Epidermal melanocyte (primary cell): ENCODE data around the gene SCIN.
"Not testable (repeated sequence)": the region's sequence is repeated elsewhere in the genome, so short reads cannot be mapped to it uniquely, and the experiment has no call there.

Experiments
- DNase-seq: peaks from one replicate; pipeline ENCODE4 v3.0.0; 2011; ENCODE audit warnings: low spot score; ENCODE audit not compliant: insufficient read length

The SCIN gene

GRCh38 chr7:12570534-12571461 is at the start of gene SCIN:
SCIN (plus strand) TSS chr7:12570720; CDS start chr7:12570787, 67 bp downstream.
- no peak for DNase-seq

GRCh38 chr7:12524794-12525386 is 45.6 kb upstream of the SCIN start:
- DNase-seq: peak; percentile 33

- not testable (repeated sequence) for DNase-seq
Measured at GRCh38 chr7:12526693-12527092, 43.8 kb upstream of the SCIN start.

- not testable (repeated sequence) for DNase-seq
Measured at GRCh38 chr7:12527670-12528069, 42.9 kb upstream of the SCIN start.

- no peak for DNase-seq
Measured at GRCh38 chr7:12529971-12530710, 40.4 kb upstream of the SCIN start.

GRCh38 chr7:12531784-12532183 is 38.7 kb upstream of the SCIN start:
- no peak for DNase-seq

- DNase-seq: no peak
Measured at GRCh38 chr7:12534046-12534445, 36.5 kb upstream of the SCIN start.

- DNase-seq: no peak
Measured at GRCh38 chr7:12539681-12540080, 30.8 kb upstream of the SCIN start.

- no peak for DNase-seq
Measured at GRCh38 chr7:12540850-12541249, 29.7 kb upstream of the SCIN start.

- DNase-seq: no peak
Measured at GRCh38 chr7:12543586-12543985, 26.9 kb upstream of the SCIN start.

GRCh38 chr7:12549106-12549505 is 21.4 kb upstream of the SCIN start:
- no peak for DNase-seq

- DNase-seq: no peak
Measured at GRCh38 chr7:12550956-12551355, 19.6 kb upstream of the SCIN start.

GRCh38 chr7:12552876-12553275 is 17.6 kb upstream of the SCIN start:
- no peak for DNase-seq

- no peak for DNase-seq
Measured at GRCh38 chr7:12553416-12553815, 17.1 kb upstream of the SCIN start.

GRCh38 chr7:12554351-12554750 is 16.2 kb upstream of the SCIN start:
- DNase-seq: no peak

GRCh38 chr7:12554872-12555271 is 15.6 kb upstream of the SCIN start:
- no peak for DNase-seq

GRCh38 chr7:12555695-12556094 is 14.8 kb upstream of the SCIN start:
- DNase-seq: not testable (repeated sequence)

GRCh38 chr7:12556139-12556792 is 14.3 kb upstream of the SCIN start:
- not testable (repeated sequence) for DNase-seq

- DNase-seq: no peak
Measured at GRCh38 chr7:12557282-12557681, 13.2 kb upstream of the SCIN start.

GRCh38 chr7:12564996-12565764 is 5.3 kb upstream of the SCIN start:
- no peak for DNase-seq

- no peak for DNase-seq
Measured at GRCh38 chr7:12565873-12566272, 4.6 kb upstream of the SCIN start.
